Ascending aorta (tissue), 2 donors: ENCODE data around the gene SSRP1. TPM values are rescaled to one million over a fixed set of nuclear protein-coding genes. Genes with fewer than 3 reads are reported as not detected.

Experiments used
- DNase-seq, 2 donors: peaks; one replicate each; pipeline ENCODE4 v3.0.0-alpha.2; 2019; ENCODE audit warnings: low spot score in 2 of 2
- H3K27ac ChIP-seq, 2 donors: fragments of 200-600 bp; sonication (generic); one replicate each; pipeline ENCODE4 v1.5.1; 2016 to 2017; ENCODE audit warnings: mild to moderate bottlenecking in 1 of 2
- H3K27me3 ChIP-seq: fragments of 200-600 bp; sonication (generic); one replicate; pipeline ENCODE4 v1.5.1; 2017
- H3K36me3 ChIP-seq, 2 donors: fragments of 200-600 bp; sonication (generic); one replicate each; pipeline ENCODE4 v1.5.1; 2016
- H3K4me1 ChIP-seq, 2 donors: fragments of 200-600 bp; sonication (generic); one replicate each; pipeline ENCODE4 v1.5.1; 2016 to 2017; ENCODE audit warnings: mild to moderate bottlenecking in 1 of 2
- H3K4me3 ChIP-seq, 2 donors: fragments of 200-600 bp; sonication (generic); one replicate each; pipeline ENCODE4 v1.5.1; 2016 to 2017; ENCODE audit warnings: mild to moderate bottlenecking in 1 of 2
- H3K9me3 ChIP-seq, 2 donors: fragments of 200-600 bp; sonication (generic); one replicate each; pipeline ENCODE4 v1.5.1; 2016
- intact Hi-C: fragments of 100-400 bp; cut with DNase I; formaldehyde crosslinking; loops from one replicate; pipeline ENCODE4 v1.15.1; 2023
- total RNA-seq: library from RNA; depleted of rRNA; stranded (reverse); fragments of >200 nt; gene quantifications from one replicate; pipeline ENCODE4 v1.1.0, GENCODE V29; 2016
- TF ChIP-seq, protein P1 (sequence below), 3 experiments: fragments of 200-600 bp in 2 of 3; fragments of 450-650 bp in 1 of 3; sonication (generic) in 2 of 3; IDR thresholded peaks; one replicate each; pipeline ENCODE4 v1.5.1; 2016 to 2019; ENCODE audit warnings: antibody characterized with exemption in 3 of 3, mild to moderate bottlenecking in 1 of 3, moderate library complexity in 1 of 3

SSRP1 gene
- total RNA-seq, 1 donor from 2014 or later = 110 TPM

DNA sequence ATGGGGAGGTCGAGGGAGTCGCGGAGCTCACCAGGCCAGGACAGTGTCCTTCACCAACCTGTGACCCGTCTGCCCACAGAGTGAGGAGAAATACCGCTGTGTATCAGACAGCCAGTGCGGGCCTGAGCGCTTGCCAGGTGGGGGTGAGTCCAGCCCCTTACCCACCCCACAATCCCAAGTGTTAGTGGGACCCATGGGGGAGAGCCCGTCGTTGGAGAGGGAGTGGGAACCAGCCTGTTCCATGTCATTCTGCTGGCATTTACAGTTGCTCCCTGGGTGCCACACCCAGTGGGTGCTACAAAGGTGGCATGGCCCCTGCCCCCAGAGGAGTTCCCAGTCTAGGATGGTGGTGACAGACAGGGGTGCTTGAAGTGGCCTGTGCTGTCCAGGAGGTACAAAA, 11.6 kb upstream of the SSRP1 start:
- Histone ChIP-seq H3K9me3 (no peaks in the 10 kb centered on the region), H3K27me3 (no peaks in the 10 kb centered on the region), H3K36me3 (no peaks in the 10 kb centered on the region), H3K4me3 (no peak overlapping the region), H3K4me1 (no peaks in the 10 kb centered on the region), H3K27ac (no peak overlapping the region)
- intact Hi-C loops = loop anchor here (5.0 kb wide), 3 partner anchors 135 to 505 kb away; no protein-coding TSS in a partner anchor
- TF ChIP-seq, protein P1, sequence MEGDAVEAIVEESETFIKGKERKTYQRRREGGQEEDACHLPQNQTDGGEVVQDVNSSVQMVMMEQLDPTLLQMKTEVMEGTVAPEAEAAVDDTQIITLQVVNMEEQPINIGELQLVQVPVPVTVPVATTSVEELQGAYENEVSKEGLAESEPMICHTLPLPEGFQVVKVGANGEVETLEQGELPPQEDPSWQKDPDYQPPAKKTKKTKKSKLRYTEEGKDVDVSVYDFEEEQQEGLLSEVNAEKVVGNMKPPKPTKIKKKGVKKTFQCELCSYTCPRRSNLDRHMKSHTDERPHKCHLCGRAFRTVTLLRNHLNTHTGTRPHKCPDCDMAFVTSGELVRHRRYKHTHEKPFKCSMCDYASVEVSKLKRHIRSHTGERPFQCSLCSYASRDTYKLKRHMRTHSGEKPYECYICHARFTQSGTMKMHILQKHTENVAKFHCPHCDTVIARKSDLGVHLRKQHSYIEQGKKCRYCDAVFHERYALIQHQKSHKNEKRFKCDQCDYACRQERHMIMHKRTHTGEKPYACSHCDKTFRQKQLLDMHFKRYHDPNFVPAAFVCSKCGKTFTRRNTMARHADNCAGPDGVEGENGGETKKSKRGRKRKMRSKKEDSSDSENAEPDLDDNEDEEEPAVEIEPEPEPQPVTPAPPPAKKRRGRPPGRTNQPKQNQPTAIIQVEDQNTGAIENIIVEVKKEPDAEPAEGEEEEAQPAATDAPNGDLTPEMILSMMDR (IDR thresholded peaks at IDR 0.05) = no peak
- no peak for DNase-seq

DNA sequence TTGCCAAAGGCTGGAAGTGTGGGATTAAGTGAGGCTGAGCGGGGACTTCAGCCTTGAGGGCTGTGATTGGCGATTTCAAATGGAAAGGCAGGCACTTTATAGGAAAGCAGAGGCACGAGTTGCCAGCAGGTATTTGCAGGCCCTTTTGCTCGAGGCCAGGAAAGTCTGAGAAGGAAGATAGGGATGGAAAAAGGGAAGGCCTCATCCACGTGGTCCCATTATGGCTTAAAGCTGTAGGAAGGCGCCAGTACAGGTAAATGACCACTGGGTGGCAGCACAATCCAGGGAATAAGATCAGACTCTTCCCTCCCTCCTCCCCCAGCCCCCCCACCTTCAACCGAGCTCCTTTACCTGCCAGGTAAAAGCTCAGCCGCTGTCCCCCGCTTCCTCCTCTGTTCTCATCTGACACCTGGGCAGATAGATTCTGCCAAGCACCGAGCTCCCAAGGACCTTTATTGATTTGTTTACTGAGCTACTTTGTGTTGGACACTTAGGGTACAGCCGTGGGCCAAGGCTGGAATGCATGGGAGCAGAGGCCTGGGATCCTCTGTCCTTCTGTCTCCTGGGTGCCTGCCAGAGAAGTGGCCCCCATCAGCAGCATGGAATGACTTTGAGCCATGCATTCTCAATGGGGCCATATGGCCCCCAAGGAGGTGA, 10.0 kb upstream of the SSRP1 start:
- Histone ChIP-seq H3K36me3 (no peaks in the 10 kb centered on the region), H3K27ac (no peak overlapping the region), H3K4me3 (no peak overlapping the region), H3K9me3 (no peaks in the 10 kb centered on the region), H3K27me3 (no peaks in the 10 kb centered on the region), H3K4me1 (no peaks in the 10 kb centered on the region)
- TF ChIP-seq, protein P1 (IDR thresholded peaks at IDR 0.05) = peak; percentile 49 to 79 (median 64)
- peak in 1 of 2 donors; percentile 82 for DNase-seq
- intact Hi-C loops = loop anchor here (5.0 kb wide), 3 partner anchors 137 to 503 kb away; no protein-coding TSS in a partner anchor

DNA sequence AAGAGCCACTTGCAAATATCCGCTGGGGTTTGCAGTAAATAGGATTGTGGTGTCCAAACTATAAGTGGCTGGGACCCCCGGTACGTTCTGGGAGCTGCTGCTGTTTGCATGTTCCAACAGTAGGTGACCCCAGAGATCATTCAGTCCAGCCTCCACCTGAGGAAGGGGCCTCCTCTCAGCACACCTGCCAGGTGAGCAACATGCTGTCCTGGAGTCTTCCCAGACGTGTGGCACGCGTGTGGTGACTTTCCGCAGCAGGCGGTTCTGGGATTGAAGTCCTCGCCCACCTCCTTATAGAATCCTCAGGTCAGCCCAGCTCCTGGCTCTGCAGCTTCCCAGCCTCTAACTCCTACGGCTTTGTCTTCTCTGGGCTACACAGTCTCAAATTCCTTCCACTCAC, 9.1 kb upstream of the SSRP1 start:
- Histone ChIP-seq H3K27ac (no peak overlapping the region), H3K9me3 (no peaks in the 10 kb centered on the region), H3K4me1 (no peaks in the 10 kb centered on the region), H3K27me3 (no peaks in the 10 kb centered on the region), H3K36me3 (no peaks in the 10 kb centered on the region), H3K4me3 (no peak overlapping the region)
- TF ChIP-seq, protein P1 (IDR thresholded peaks at IDR 0.05) = no peak
- no peak for DNase-seq
- intact Hi-C loops = loop anchor here (5.0 kb wide), 3 partner anchors 137 to 503 kb away; no protein-coding TSS in a partner anchor

DNA sequence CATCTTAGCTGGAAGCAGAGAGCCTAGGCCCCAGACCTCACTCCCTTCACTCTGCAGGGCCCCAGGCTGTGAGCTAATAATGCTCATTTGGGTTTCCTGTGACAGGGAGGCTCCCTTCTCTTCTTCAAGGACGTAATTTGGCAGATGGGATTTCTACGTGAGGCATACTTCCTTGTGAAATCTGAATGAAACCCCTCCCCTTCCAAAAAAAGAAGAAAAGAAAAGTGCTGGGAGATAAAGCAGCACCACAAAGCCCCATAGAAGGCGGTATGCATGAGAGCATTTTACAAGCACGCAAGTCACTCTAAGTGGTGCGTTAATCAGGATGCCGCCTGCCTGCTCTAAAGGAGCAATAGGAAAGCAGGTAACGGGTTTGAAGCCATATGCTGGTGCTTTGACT, 8.1 kb upstream of the SSRP1 start:
- H3K36me3 ChIP-seq = no peaks in the 10 kb centered on the region
- no peak for DNase-seq

DNA sequence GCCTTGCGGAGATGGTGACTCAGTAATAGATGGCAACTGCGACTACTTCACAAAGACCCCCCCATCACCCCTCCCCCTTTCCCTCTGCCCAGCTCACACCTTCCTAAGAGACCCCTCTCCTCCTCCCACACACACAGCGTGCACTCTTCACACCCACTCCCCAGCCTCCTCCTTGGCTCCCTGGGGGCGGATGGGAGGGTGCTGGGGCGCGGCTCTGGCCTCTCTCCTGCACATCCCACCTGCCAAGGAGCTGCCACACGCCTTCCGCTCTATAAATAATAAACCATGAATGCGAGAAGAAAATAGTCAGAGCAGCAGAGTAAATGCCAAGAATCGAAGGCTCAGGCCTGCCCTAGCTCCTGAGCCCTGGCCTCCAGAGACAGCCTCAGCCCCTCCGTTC, 7.0 kb upstream of the SSRP1 start:
- Histone ChIP-seq H3K4me3 (no peak overlapping the region), H3K36me3 (no peaks in the 10 kb centered on the region), H3K4me1 (no peaks in the 10 kb centered on the region), H3K27ac (no peak overlapping the region), H3K27me3 (no peaks in the 10 kb centered on the region), H3K9me3 (no peaks in the 10 kb centered on the region)
- intact Hi-C loops = no loop called here
- DNase-seq = no peak
- TF ChIP-seq, protein P1 (IDR thresholded peaks at IDR 0.05) = no peak

More for the DNA sequence above, 8.1 kb upstream of the SSRP1 start:
- Histone ChIP-seq H3K4me1 (no peaks in the 10 kb centered on the region), H3K9me3 (no peaks in the 10 kb centered on the region), H3K27me3 (no peaks in the 10 kb centered on the region), H3K27ac (no peak overlapping the region), H3K4me3 (no peak overlapping the region)
- TF ChIP-seq, protein P1 (IDR thresholded peaks at IDR 0.05) = no peak
- intact Hi-C loops = no loop called here
